ENCODE measurements around the gene KLHL29. TPM values are rescaled to one million over a fixed set of nuclear protein-coding genes. Genes with fewer than 3 reads are reported as not detected.

Gene KLHL29
- polyA plus RNA-seq, 3 donors = 0.03 TPM; not detected in 2

- Histone ChIP-seq H3K4me3 (replicated peaks in 1 of 3; ENCODE audit: low read depth in 2 of 3, low read length in 3 of 3) (no peak overlapping the region), H3K27me3 (ENCODE audit: control insufficient read depth in 2 of 2, insufficient read depth in 2 of 2, low read length in 2 of 2) (peaks cover 0 to 3% of the 10 kb centered on the region in 2 donors), H3K36me3 (replicated peaks in 1 of 2; ENCODE audit: control insufficient read depth in 1 of 2, insufficient read depth in 2 of 2, low read length in 2 of 2) (no peaks in the 10 kb centered on the region), H3K9me3 (replicated peaks in 1 of 2; ENCODE audit: control insufficient read depth in 1 of 2, insufficient read depth in 1 of 2, low read length in 2 of 2) (no peaks in the 10 kb centered on the region), H2AFZ (ENCODE audit: insufficient read depth, low read depth, low read length, poor library complexity, severe bottlenecking) (no peak overlapping the region), H3K27ac (ENCODE audit: low read depth in 1 of 2, low read length in 2 of 2) (no peak overlapping the region), H3K4me1 (ENCODE audit: control insufficient read depth in 1 of 2, insufficient read depth in 2 of 2, low read length in 2 of 2) (no peaks in the 10 kb centered on the region), H3K79me2 (ENCODE audit: insufficient read depth, low read length) (no peaks in the 10 kb centered on the region), H3K9ac (ENCODE audit: insufficient read depth, low read length, poor library complexity, severe bottlenecking) (no peak overlapping the region), H4K20me1 (ENCODE audit: insufficient read depth, low read length) (no peaks in the 10 kb centered on the region), H3K4me2 (replicated peaks; ENCODE audit: extremely low read depth, low read length, poor library complexity, severe bottlenecking) (no peak overlapping the region)
- no peaks in the 10 kb centered on the region for H3K36me3 Mint-ChIP-seq
- H3K4me1 Mint-ChIP-seq = no peaks in the 10 kb centered on the region
- DNase-seq = no peak
- no peak overlapping the region for H3K4me3 Mint-ChIP-seq
- peaks cover 0 to 2% (median 0%) of the 10 kb centered on the region in 7 donors for H3K9me3 Mint-ChIP-seq
- peak overlapping the region in 1 of 7 donors; percentile 54 for H3K27ac Mint-ChIP-seq
- 41% methylated on average over 16 of the region's 19 CpGs for WGBS (ENCODE audit: insufficient coverage)
- intact Hi-C loops (cut with micrococcal nuclease) = no loop called here
- no peak for TF ChIP-seq CTCF (IDR thresholded peaks at IDR 0.05)
- peaks cover 0 to 32% (median 8%) of the 10 kb centered on the region in 3 donors for H3K27me3 Mint-ChIP-seq (ENCODE audit: low read depth in 3 of 3)
Measured at GRCh38 chr2:23684395-23685176, 299.6 kb downstream of the KLHL29 start.

GRCh38 chr2:23685181-23685580, 300.2 kb downstream of the KLHL29 start:
- Histone ChIP-seq H3K9ac (ENCODE audit: insufficient read depth, low read length, poor library complexity, severe bottlenecking) (no peak overlapping the region), H3K27me3 (ENCODE audit: control insufficient read depth in 2 of 2, insufficient read depth in 2 of 2, low read length in 2 of 2) (peaks cover 0 to 3% of the 10 kb centered on the region in 2 donors), H3K4me3 (replicated peaks in 1 of 3; ENCODE audit: low read depth in 2 of 3, low read length in 3 of 3) (no peak overlapping the region), H4K20me1 (ENCODE audit: insufficient read depth, low read length) (no peaks in the 10 kb centered on the region), H3K27ac (ENCODE audit: low read depth in 1 of 2, low read length in 2 of 2) (no peak overlapping the region), H3K9me3 (replicated peaks in 1 of 2; ENCODE audit: control insufficient read depth in 1 of 2, insufficient read depth in 1 of 2, low read length in 2 of 2) (no peaks in the 10 kb centered on the region), H3K4me1 (ENCODE audit: control insufficient read depth in 1 of 2, insufficient read depth in 2 of 2, low read length in 2 of 2) (no peaks in the 10 kb centered on the region), H2AFZ (ENCODE audit: insufficient read depth, low read depth, low read length, poor library complexity, severe bottlenecking) (no peak overlapping the region), H3K36me3 (replicated peaks in 1 of 2; ENCODE audit: control insufficient read depth in 1 of 2, insufficient read depth in 2 of 2, low read length in 2 of 2) (no peaks in the 10 kb centered on the region), H3K4me2 (replicated peaks; ENCODE audit: extremely low read depth, low read length, poor library complexity, severe bottlenecking) (no peak overlapping the region), H3K79me2 (ENCODE audit: insufficient read depth, low read length) (no peaks in the 10 kb centered on the region)
- 70% methylated on average over 12 of the region's 12 CpGs for WGBS (ENCODE audit: insufficient coverage)
- H3K4me1 Mint-ChIP-seq = no peaks in the 10 kb centered on the region
- H3K9me3 Mint-ChIP-seq = peaks cover 0 to 2% (median 0%) of the 10 kb centered on the region in 7 donors
- intact Hi-C loops (cut with micrococcal nuclease) = no loop called here
- H3K36me3 Mint-ChIP-seq = no peaks in the 10 kb centered on the region
- H3K27ac Mint-ChIP-seq = no peak overlapping the region
- no peak for DNase-seq
- TF ChIP-seq CTCF (IDR thresholded peaks at IDR 0.05) = no peak
- H3K4me3 Mint-ChIP-seq = no peak overlapping the region
- peaks cover 0 to 32% (median 8%) of the 10 kb centered on the region in 3 donors for H3K27me3 Mint-ChIP-seq (ENCODE audit: low read depth in 3 of 3)
